Sigmoid colon (tissue), 7 donors: Measurements from ENCODE around the gene ACOT7. TPM values are rescaled to one million over a fixed set of nuclear protein-coding genes. Genes with fewer than 3 reads are reported as not detected.

Experiments
- DNase-seq: peaks from one replicate; pipeline ENCODE4 v3.0.0-alpha.2; 2019
- H3K27ac ChIP-seq, 4 donors: fragments of 200-600 bp; sonication (generic); one replicate each; pipeline ENCODE4 v1.5.1; 2016 to 2019; ENCODE audit warnings: mild to moderate bottlenecking in 1 of 4
- H3K27me3 ChIP-seq, 3 donors: fragments of 200-600 bp; sonication (generic); one replicate each; pipeline ENCODE4 v1.5.1; 2019; ENCODE audit warnings: mild to moderate bottlenecking in 1 of 3
- H3K36me3 ChIP-seq, 4 donors: fragments of 200-600 bp; sonication (generic); one replicate each; pipeline ENCODE4 v1.5.1; 2016 to 2019
- H3K4me1 ChIP-seq, 4 donors: fragments of 200-600 bp; sonication (generic); one replicate each; pipeline ENCODE4 v1.5.1; 2017 to 2019
- H3K4me3 ChIP-seq, 4 donors: fragments of 200-600 bp; sonication (generic); one replicate each; pipeline ENCODE4 v1.5.1; 2017 to 2019; ENCODE audit warnings: mild to moderate bottlenecking in 2 of 4, moderate library complexity in 1 of 4
- H3K9me3 ChIP-seq, 4 donors: fragments of 200-600 bp in 3 of 4; sonication (generic) in 3 of 4; one replicate each; pipeline versions ENCODE4 v1.5.1 to v1.6.1; 2013 to 2019
- EP300 ChIP-seq, 4 donors: sonication (generic); formaldehyde crosslinking; IDR thresholded peaks; one replicate each; pipeline ENCODE4 v1.6.1; 2017; ENCODE audit warnings: antibody characterized with exemption in 4 of 4
- POLR2A ChIP-seq, 2 donors: fragments of 450-650 bp; IDR thresholded peaks; one replicate each; pipeline ENCODE4 v1.6.1; 2016; ENCODE audit warnings: antibody characterized with exemption in 2 of 2, mild to moderate bottlenecking in 2 of 2, moderate library complexity in 2 of 2
- POLR2AphosphoS5 ChIP-seq, 4 donors: sonication (generic); formaldehyde crosslinking; IDR thresholded peaks; one replicate each; pipeline ENCODE4 v1.6.1; 2017; ENCODE audit warnings: antibody characterized with exemption in 4 of 4
- WGBS, 2 donors: extraction: QIAGEN DNeasy Blood & Tissue Kit; methylation state at CpG; one replicate each; pipeline ENCODE4 v1.1.7; 2013; 5-methylcytosine and 5-hydroxymethylcytosine counted together
- intact Hi-C: fragments of 100-400 bp; cut with DNase I; formaldehyde crosslinking; loops from one replicate; pipeline ENCODE4 v1.15.1; 2023
- polyA plus RNA-seq, 3 donors: library from polyadenylated mRNA; stranded (reverse); fragments of 200-250 nt; gene quantifications; one replicate each; pipeline ENCODE4 v1.2.3, GENCODE V29; 2013
- total RNA-seq, 4 donors: library from RNA; depleted of rRNA; stranded (reverse); fragments of >200 nt; gene quantifications; one replicate each; pipeline ENCODE4 v1.1.0, GENCODE V29; 2016
- TF ChIP-seq, protein P1 (sequence below), 4 experiments: fragments of 450-650 bp in 3 of 4; fragments of 200-600 bp in 1 of 4; IDR thresholded peaks; one replicate each; pipeline ENCODE4 v1.5.1; 2016 to 2019; ENCODE audit warnings: antibody characterized with exemption in 4 of 4, mild to moderate bottlenecking in 3 of 4, moderate library complexity in 2 of 4
- donor health status: healthy with polysubstance abuse.
- donor health status: Bipolar disorder and iron deficiency.
- donor health status: healthy.

The ACOT7 gene
- total and polyA plus RNA-seq, 7 donors = 17.9 to 81.0 (median 26.5) TPM

DNA sequence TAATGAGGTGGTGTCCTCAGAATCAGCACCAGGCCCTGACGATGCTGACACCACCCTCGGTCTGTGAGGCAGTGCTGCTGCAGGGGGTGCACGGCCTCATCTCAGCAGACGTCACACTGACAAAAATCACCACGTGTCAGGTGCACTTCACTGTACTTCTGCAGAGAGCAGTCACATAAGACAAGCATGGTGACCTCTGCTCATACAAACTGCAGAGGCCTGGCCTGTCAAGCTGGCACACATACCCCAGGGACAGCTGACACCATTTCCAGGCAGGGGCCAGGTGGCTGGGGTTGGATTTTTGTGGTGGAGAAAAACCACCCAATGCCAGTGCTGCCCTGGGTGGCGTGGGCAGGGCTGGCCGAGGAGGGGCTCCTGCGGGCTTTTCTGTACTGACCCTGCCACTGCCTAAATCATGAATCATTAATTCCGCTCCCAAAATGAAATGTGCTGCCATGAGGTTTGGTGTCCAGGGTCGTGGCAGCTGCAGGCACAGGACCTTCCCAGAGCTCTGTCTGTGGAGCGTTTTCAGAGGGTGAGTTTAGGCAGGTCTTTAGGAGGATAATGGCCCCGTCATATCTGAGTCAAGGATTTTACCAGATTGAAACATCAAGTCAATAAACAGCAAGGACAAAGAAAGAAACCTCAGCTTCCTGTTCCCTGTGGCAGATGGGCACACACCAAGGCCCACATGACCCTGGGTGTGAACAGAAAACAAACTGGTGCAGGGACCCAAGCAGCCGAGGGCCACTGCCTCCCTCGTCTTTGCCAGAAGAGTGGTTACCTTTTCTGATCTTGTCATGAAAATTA lies 99.3 kb downstream of the ACOT7 start:
- H3K27ac ChIP-seq = no peak overlapping the region
- peaks cover 0 to 12% (median 5%) of the 10 kb centered on the region in 4 donors for H3K36me3 ChIP-seq
- H3K27me3 ChIP-seq = no peaks in the 10 kb centered on the region
- intact Hi-C loops = no loop called here
- WGBS, 2 donors = 89 to 92% methylated on average over 14 of the region's 14 CpGs
- H3K4me1 ChIP-seq = no peaks in the 10 kb centered on the region
- H3K9me3 ChIP-seq = no peaks in the 10 kb centered on the region
- no peak overlapping the region for H3K4me3 ChIP-seq
- no peak for DNase-seq
- TF ChIP-seq POLR2A (IDR thresholded peaks at IDR 0.05) = no peak
- no peak for TF ChIP-seq POLR2AphosphoS5 (IDR thresholded peaks at IDR 0.05)
- TF ChIP-seq, protein P1, sequence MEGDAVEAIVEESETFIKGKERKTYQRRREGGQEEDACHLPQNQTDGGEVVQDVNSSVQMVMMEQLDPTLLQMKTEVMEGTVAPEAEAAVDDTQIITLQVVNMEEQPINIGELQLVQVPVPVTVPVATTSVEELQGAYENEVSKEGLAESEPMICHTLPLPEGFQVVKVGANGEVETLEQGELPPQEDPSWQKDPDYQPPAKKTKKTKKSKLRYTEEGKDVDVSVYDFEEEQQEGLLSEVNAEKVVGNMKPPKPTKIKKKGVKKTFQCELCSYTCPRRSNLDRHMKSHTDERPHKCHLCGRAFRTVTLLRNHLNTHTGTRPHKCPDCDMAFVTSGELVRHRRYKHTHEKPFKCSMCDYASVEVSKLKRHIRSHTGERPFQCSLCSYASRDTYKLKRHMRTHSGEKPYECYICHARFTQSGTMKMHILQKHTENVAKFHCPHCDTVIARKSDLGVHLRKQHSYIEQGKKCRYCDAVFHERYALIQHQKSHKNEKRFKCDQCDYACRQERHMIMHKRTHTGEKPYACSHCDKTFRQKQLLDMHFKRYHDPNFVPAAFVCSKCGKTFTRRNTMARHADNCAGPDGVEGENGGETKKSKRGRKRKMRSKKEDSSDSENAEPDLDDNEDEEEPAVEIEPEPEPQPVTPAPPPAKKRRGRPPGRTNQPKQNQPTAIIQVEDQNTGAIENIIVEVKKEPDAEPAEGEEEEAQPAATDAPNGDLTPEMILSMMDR (IDR thresholded peaks at IDR 0.05) = no peak
- TF ChIP-seq EP300 (IDR thresholded peaks at IDR 0.05) = no peak

GRCh38 chr1:6292102-6292501 lies 101.5 kb downstream of the ACOT7 start:
- Histone ChIP-seq H3K27ac (no peak overlapping the region), H3K4me1 (peaks cover 0 to 6% (median 3%) of the 10 kb centered on the region in 4 donors), H3K9me3 (no peaks in the 10 kb centered on the region), H3K36me3 (peaks cover 0 to 12% (median 5%) of the 10 kb centered on the region in 4 donors), H3K27me3 (no peaks in the 10 kb centered on the region), H3K4me3 (no peak overlapping the region)
- 86 to 93% methylated on average over 10 of the region's 10 CpGs for WGBS, 2 donors
- no peak for DNase-seq
- TF ChIP-seq POLR2AphosphoS5 (IDR thresholded peaks at IDR 0.05) (no peak), POLR2A (IDR thresholded peaks at IDR 0.05) (no peak)
- TF ChIP-seq, protein P1 (IDR thresholded peaks at IDR 0.05) = no peak
- intact Hi-C loops = no loop called here

- TF ChIP-seq POLR2A (IDR thresholded peaks at IDR 0.05) (no peak), EP300 (IDR thresholded peaks at IDR 0.05) (no peak), POLR2AphosphoS5 (IDR thresholded peaks at IDR 0.05) (no peak)
- TF ChIP-seq, protein P1 (IDR thresholded peaks at IDR 0.05) = no peak
- Histone ChIP-seq H3K27ac (no peak overlapping the region), H3K36me3 (peaks cover 0 to 6% (median 0%) of the 10 kb centered on the region in 4 donors), H3K9me3 (no peaks in the 10 kb centered on the region), H3K27me3 (no peaks in the 10 kb centered on the region), H3K4me1 (peaks cover 0 to 6% (median 3%) of the 10 kb centered on the region in 4 donors), H3K4me3 (no peak overlapping the region)
- intact Hi-C loops = no loop called here
- DNase-seq = no peak
- whole genome bisulfite sequencing, 2 donors = 84% methylated on average over 10 of the region's 10 CpGs
These were observed 104.9 kb downstream of the ACOT7 start for GRCh38 chr1:6288665-6289064.

DNA sequence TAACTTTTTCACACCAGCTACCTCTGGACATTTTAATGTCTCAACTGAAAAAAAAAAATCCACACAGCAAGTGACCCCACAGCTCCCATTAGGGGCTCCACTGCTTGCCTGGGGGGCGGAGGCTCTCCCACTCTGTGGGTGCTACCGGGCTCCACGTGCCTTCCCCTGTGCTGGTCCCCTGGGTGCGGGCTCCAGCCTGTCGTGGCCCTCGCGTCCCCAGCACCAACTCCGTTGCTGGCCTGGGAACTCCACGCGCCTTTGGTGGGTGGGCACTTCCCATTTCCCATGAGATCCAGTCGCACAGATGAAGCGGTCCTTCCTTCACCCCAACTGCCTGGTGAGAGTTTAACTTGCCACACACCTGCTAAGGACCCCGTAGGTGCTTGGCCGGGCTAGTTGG lies 105.5 kb downstream of the ACOT7 start:
- intact Hi-C loops = no loop called here
- no peak overlapping the region for H3K27ac ChIP-seq

More for the DNA sequence above, 105.5 kb downstream of the ACOT7 start:
- H3K36me3 ChIP-seq = no peaks in the 10 kb centered on the region
- H3K4me3 ChIP-seq = no peak overlapping the region
- 94 to 97% methylated on average over 14 of the region's 14 CpGs for WGBS, 2 donors
- DNase-seq = no peak
- no peaks in the 10 kb centered on the region for H3K27me3 ChIP-seq
- TF ChIP-seq, protein P1 (IDR thresholded peaks at IDR 0.05) = no peak
- TF ChIP-seq POLR2A (IDR thresholded peaks at IDR 0.05) (no peak), EP300 (IDR thresholded peaks at IDR 0.05) (no peak), POLR2AphosphoS5 (IDR thresholded peaks at IDR 0.05) (no peak)
- no peaks in the 10 kb centered on the region for H3K9me3 ChIP-seq
- H3K4me1 ChIP-seq = peaks cover 0 to 6% (median 3%) of the 10 kb centered on the region in 4 donors
